ENCODE measurements around the gene MICAL2.

The MICAL2 gene, protein sequence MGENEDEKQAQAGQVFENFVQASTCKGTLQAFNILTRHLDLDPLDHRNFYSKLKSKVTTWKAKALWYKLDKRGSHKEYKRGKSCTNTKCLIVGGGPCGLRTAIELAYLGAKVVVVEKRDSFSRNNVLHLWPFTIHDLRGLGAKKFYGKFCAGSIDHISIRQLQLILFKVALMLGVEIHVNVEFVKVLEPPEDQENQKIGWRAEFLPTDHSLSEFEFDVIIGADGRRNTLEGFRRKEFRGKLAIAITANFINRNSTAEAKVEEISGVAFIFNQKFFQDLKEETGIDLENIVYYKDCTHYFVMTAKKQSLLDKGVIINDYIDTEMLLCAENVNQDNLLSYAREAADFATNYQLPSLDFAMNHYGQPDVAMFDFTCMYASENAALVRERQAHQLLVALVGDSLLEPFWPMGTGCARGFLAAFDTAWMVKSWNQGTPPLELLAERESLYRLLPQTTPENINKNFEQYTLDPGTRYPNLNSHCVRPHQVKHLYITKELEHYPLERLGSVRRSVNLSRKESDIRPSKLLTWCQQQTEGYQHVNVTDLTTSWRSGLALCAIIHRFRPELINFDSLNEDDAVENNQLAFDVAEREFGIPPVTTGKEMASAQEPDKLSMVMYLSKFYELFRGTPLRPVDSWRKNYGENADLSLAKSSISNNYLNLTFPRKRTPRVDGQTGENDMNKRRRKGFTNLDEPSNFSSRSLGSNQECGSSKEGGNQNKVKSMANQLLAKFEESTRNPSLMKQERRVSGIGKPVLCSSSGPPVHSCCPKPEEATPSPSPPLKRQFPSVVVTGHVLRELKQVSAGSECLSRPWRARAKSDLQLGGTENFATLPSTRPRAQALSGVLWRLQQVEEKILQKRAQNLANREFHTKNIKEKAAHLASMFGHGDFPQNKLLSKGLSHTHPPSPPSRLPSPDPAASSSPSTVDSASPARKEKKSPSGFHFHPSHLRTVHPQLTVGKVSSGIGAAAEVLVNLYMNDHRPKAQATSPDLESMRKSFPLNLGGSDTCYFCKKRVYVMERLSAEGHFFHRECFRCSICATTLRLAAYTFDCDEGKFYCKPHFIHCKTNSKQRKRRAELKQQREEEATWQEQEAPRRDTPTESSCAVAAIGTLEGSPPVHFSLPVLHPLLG

DNA sequence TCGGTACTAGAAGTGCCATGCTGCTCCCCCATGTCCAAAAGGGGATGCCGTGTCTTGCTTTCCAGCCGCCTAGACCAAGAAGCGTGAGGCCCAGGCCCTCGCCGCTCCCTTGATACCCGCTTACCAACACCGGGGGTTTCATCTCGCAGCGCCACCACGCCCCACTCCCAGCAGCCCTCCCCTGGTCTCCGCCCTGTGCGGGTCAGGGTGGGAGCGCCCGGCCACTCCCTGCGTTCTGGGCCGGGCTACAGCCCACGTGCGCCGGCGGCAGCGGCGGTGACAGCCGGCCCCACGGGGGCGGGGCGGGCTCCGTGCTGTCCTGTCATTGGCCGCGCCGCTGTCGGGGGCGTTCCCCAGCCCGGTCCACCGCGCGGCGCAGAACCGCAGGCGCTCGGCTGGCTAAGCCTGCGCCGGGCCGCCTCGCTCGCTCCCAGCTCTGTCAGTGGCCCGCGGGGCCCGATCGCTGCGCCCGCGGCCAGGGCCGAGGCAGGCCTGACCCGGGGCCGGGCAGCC is at the start of gene MICAL2:
TSS of gene MICAL2 (plus strand) at position 390 of the 513 bp plus-strand sequence. CDS start 51,566 bp downstream, outside the sequence.
- peak; percentile 66 to 94 for DNase-seq

DNA sequence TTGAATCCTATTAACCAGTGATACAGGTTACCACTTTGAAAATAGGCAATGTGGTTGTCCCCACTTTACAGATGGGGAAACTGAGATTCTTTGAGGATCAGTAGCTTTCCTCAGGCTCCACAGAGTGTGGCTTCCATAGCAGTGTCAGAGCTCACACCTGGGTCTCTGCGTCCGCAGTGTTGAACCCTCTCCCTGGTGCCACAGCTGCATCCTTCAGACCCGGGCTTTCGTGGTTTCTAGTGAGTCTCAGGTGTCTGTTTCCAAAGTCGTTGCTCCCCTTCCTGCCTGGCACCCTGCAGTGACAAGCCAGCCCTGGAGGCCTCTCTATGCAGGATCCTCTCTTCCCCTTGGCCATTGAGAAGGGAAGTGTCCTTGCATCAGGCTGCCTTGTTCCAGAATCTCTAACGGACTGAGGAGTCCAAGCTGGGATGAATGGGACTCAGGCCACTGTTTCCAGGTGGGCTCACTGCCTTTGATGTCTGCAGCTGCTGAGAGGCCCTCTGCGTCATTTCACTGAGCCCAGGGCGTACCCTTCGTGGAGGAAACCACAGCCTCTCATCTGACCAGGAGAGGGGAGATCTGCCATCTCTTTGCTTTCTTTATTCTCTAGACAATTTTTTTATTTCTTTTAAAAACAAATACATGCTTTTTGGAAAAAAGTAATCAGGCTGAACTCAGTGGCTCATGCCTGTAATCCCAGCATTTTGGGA is 48.4 kb upstream of the MICAL2 start:
- DNase-seq: no peak

DNA sequence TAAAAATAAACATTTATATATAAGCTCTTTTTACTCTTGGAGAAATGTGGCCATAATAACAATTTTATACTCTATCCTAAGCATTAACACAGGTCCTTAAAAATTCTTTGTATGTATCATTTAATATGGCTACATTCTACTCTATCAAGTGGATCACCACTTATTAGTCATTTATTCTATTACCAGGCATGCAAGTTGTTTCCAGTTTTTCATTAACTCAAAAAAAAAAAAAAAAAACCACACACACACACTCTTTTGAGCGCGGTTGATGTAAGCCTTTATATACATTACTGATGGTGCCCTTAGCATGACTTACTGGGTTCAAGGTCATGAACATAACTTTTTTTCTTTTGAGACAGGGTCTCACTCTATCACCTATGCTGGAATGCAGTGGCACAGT is 47.1 kb upstream of the MICAL2 start:
- DNase-seq: no peak

DNA sequence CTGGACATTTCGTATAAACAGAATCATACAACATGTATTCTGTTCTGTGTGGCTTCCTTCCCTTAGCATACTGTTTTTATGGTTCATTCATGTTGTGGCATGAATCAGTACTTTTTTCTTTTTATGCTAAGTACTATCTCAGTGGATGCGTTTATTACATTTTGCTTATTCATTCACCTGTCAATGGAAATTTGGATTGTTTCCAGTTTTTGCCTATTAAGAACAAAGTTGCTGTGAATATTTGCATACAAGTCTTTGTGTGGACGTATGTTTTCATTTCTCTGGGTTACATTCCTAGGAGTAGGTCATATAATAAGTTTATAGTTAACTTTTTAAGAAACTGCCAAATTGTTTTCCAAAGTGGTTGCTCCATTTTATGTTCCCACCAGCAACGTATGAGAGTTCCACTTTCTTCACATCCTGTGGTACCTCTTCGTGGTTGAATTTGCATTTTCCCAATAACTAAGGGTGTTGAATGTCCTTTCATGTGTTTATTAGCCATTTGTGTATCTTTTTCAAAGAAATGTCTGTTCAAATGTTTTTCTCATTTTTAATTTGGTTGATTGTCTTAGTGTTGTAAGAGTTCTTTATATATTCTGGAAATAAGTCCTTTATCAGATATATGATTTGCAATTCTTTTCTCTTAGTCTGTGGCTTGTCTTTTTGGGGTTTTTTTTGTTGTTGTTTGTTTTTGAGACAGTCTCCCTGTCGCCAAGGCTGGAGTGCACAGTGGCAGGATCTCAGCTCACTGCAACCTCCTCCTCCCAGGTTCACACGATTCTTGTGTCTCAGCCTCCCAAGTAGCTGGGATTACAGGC is 46.0 kb upstream of the MICAL2 start:
- no peak for DNase-seq

DNA sequence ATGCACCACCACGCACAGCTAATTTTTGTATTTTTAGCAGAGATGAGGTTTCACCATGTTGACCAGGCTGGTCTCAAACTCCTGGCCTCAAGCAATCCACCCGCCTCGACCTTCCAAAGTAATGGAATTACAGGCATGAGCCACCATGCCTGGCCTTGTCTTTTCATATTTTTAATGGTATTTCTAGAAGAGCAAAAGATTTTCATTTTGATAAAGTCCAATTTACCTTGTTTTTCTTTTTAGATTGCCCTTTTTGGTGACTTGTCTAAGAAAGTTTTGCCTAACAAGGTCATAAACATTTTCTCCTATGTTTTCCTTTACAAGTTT is 45.5 kb upstream of the MICAL2 start:
- no peak for DNase-seq

DNA sequence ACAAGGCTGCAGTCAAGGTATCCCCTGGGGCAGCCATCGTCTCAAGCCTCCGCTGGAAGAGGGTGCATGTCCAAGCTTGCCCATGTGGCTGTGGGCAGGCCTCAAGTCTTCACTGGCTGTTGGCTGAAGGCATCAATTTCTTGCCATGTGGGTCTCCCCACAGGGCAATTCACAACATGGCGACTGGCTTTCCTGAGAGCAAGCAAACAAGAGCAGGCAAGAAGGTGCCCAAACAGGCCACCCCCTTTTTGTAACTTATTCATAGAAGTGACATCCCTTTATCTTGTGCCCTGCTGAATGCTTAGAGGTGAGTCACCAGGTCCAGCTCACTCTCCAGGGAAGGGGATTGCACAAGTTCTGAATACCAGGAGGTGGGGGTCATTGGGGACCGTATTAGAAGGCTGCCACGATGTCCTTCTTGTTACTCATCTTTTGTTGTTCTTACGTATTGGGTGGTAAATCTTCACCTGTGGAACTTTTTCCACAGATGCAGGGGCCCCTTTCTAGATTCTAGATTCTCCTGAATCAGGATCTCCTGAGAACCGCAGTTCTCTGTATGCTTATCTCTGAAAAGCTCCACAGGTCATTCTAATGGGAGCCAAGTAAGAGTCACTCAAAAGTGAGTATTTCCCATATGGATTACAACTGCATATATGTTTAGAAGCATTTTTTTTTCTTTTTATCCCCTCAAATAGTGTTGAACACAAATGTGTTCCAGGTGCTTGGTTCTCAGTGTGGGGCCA is 44.2 kb upstream of the MICAL2 start:
- DNase-seq: no peak

DNA sequence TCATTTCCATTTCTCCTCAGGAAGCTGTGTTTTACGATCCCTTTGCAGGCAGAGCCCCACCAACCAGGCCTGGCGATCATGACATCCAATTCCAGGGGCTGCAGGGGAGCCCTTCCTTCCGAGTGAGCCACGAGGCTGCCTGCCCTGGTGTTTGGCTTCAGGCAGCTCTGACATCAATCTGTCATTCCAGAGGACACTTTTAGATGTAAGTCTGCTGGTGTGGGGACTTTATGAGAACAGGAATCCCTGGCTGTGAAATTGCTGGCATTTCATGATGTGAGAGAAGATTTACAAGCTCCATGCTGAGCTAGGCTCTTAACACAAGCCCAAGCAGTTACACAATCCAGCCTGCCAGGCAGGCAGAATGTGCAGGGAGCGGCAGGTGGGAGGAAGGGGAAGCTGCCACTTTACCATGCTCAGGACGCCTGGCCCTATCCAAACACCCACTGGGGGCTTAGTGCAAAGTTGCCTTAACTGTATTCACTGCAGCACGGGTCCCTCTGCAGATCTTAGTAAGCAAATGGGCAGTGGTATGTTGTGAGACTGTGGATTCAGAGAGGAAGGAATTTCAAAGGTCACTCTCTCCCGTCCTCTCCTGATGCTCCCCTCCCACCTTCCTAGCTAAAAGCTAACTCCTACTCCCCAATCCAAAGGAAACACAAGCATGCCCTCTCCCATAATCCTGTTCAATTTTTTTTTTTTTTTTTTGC is 43.4 kb upstream of the MICAL2 start:
- DNase-seq: peak in 1 of 2 experiments; percentile 26

DNA sequence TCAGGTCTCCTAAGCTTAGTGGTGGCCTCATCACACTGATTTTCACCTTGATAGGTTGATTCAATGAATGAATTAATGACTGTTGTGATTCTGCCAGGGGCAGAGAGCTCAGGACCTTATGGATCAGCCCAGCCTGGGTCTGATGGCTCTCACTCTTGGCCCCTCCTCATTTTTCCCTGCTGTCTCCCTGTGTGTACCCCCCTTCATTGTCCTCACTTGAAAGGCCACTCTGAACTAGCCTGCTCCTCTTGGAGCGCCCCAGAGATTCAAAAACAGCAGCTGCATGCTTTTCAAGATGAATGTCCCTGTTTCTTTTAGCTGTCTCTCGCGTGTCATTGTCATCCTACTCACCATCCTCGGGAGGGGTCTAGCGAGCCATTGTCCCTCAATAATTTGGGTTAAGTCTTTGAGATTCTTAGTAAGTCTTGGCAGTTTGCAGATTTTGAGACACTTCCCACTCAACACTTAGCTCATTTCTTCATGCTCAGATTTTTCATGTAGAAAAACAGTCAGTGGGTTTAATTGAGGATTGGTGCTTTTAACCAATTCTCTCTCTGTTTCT is 42.5 kb upstream of the MICAL2 start:
- DNase-seq: no peak

DNA sequence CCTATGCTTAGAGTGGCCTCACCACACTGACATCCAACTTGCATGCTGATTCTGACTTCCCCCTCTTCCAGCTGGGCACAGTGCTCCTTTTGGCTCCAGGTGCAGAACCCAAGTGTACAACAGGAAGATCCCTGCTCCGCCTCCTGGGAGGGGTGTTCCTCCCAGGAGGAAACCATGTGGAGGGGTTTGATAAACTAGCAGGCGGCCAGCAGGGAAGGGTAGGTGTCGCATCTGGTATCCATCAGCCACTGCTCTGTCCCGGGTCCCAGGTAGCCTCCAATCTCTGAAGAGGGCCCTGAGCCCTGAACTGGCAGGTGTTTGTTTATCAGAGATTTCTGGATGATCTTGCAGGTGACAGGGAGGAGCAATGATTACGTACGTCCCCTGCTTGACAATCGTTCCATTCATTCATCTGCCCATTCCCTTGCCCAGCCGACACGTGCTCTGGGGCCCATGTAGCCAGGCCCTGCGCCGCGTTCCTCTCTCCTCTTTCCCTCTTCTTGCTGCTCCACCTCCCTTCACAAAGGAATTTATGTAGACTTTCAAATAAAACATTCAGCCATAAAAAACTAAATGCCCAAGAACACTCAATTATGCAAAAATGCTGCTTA is 41.2 kb upstream of the MICAL2 start:
- DNase-seq: no peak

DNA sequence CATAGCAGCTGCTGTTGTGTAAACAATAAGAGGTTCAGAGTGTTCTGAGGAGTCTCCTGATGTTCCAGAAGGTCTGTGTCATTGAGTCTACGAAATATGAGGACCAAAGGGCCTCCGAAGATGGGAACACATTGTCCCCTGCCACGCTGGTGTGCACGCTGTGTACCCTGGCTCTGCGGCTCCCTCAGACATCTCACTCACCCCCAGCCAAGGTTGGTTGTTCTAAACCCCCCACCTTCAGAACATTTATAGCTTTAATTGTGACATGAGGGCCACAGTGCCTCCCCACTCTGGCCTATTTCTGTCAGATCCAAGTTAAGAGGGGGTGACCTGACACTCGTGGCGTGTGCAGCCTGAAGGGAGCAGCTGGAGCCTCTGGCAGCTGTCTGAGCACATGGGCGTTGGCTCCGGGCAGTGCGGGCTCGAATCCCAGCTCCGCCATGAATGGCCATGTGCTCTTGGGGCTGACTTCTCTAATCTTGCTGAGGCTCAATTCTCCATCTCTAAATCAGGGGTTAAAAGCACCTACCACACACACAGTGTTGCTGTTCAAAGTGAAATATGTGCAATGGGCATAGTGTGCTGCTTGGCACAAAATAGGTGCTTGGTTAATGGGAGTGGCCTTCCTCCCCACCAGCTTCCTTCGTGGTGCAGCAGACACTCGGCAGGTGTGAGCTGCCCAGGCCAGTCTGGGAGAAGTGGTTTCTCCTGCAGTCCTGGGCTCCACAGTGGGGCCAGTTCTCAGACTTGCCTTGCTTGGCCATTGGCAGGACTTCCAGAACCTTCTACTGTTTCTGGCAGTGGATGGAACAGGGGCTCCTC is 39.7 kb upstream of the MICAL2 start:
- no peak for DNase-seq

DNA sequence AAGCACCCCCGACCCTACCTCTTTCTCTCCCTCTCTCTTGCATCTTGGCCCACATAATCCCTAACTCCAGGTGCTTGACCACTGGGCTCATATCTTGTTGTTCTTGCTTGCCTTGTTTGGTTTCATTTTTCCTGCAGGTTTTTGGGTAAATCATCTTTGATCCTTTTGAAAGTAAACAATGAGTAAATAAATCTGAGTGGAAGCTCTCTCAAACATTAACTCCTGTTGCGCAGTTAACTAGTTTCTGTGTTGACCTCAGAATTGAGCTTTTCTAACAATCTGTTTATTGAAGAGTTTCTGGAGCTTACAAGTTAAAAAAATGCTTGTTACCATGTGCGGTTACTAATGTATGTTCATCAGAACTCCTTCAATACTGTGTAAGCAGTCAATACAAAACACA is 38.8 kb upstream of the MICAL2 start:
- no peak for DNase-seq

DNA sequence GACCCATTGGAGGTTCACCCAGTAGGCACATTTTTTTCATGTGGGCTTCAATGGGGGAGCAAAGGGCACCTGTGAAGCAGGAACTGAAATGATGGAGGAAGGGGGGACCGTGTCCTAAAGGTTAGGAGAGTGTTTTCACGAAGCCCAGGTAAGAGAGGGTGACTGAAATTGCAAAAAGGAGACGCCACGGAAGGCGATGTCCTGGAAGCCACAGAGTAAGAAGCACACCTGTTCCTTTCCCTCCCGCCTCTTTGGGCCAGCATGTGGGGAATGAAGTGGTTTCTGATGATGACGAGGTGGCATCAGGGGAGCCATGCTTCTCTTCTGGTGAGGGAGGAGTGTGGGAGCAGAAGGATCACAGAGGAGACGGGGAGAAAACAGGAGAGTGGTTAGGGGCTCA is 37.0 kb upstream of the MICAL2 start:
- DNase-seq: no peak

DNA sequence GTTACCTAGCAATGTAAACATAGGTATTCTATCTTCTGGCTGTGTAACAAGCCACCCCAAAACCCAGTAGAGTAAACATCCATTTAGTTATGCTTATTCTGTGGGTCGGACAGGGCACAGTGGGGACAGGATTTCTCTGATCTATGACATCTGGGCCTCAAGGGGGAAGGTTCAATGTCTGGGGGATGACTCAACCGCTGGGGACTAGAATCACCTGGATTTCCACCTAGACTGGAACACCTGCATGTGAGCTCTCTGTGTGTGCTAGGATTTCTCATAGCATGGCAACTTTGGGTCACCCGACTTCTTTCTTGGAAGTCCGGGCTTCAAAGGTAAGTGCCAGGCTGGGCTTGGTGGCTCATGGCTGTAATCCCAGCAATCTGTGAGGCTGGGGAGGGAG is 36.5 kb upstream of the MICAL2 start:
- DNase-seq: no peak

DNA sequence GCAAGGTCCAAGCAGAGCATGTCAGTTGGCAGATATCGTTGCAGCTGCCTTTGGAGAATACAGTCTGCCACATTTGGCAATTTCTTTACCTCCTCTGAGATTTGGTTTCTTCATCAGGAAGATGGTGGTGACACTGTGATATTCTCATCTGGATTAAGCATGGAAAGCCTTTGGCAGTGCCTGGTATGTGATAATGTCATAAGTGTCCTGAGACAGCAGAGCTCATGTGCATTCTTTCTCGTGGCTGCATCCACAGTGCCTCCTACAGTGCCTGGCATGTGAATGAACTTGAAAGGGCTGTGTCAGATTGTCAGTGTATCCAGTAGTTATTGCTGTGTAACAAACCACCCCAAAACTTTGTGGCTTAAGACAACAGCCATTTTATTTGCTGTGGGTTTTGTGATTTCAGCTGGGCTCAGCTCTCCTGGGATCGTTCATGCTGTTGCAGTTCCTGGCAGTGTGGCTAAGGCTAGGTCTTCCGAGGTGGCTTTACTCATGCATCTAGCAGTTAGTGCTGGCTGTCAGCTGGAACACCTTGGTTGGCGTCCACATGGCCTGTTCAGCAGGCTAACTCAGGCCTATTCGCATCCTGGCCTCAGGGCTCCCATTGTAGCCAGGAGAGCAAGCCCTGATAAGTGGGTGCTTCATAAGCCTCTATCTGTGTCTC is 35.7 kb upstream of the MICAL2 start:
- DNase-seq: no peak

DNA sequence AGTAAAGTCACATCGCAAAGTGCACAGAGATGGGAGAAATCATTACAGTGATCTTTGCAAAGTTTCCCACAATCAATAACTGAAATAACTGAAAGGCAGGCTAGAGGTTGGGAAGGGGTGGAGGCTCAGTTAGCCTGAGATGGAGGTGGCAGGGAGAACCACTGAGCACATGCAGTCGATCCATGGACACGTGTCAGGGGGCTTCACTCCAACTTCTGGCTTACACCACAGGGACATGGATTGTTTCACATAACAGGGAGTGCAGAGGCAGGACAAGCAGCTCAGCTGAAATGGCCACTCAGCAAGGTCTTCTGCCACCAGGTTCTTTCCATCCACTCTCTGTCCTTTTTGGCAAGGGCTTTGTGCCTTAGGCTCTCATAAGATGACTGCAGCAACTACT is 35.1 kb upstream of the MICAL2 start:
- no peak for DNase-seq

DNA sequence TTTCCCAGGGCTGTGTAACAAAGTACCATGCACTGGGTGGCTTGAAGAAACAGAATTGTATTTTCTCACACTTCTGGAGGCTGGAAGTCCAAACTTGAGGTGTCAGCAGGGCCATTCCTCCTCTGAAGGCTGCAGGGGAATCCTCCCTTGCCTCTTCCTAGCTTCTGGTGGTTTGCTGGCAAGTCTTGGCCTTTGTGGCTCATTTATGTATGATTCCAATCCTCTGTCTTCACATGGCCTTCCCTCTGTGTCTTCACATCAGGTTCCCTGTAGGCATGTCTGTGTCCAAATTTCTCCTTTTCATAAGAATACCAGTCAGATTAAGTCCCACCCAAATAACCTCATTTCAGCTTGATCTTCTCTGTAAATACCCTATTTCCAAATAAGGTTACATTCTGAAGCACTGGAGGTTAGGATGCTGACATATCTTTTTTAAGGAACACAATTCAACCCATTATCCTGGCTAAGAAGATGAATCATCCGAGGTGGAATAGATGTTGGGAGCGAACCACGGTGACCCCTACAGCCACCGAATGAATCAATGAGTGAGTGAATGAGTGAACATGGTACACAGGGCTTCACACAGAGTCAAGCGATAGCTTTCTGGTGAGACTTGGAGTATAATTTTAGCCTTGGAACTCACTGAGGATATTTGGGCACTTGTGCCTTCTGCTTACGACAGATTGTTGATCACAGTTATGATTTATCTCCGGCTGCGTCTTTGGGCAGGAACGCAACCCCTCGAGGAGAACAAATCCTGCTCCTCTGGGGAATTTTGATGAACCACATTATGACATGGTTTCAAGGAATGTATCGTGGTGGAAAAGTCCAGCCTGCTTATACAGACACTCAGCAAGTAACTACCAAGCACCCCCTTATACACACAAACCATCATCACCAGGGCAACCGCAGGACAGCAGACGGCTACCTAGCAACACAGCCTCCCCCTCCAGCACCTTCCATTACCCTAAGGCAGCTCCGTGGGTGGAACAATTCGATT is 34.3 kb upstream of the MICAL2 start:
- DNase-seq: no peak

Data from NCI-H446 (cell line).